Measurements from ENCODE around the gene APC2.

APC2 gene

GRCh38 chr19:1449467-1450442 is at the start of gene APC2:
TSS of gene APC2 (plus strand) at chr19:1450121. CDS start at chr19:1453002, 2,881 bp downstream.
- no peak for DNase-seq (ENCODE audit: low read depth, low spot score)

- no peak for DNase-seq (ENCODE audit: low read depth, low spot score)
Measured at GRCh38 chr19:1400281-1401137, 49.4 kb upstream of the APC2 start.

GRCh38 chr19:1401138-1401888 is 48.6 kb upstream of the APC2 start, which contains the start of gene GAMT:
TSS of gene GAMT (minus strand) at chr19:1401542. CDS start at chr19:1401476, 66 bp downstream.
- DNase-seq (ENCODE audit: low read depth, low spot score) = no peak

- no peak for DNase-seq (ENCODE audit: low read depth, low spot score)
Measured at GRCh38 chr19:1401889-1402217, 48.1 kb upstream of the APC2 start.

- DNase-seq (ENCODE audit: low read depth, low spot score) = no peak
Measured at GRCh38 chr19:1402411-1403070, 47.4 kb upstream of the APC2 start.

- peak; percentile 99 for DNase-seq (ENCODE audit: low read depth, low spot score)
Measured at GRCh38 chr19:1406774-1407527, 43.0 kb upstream of the APC2 start.

- peak; percentile 27 for DNase-seq (ENCODE audit: low read depth, low spot score)
Measured at GRCh38 chr19:1407528-1408299, 42.2 kb upstream of the APC2 start, which contains the start of gene DAZAP1. TSS of gene DAZAP1 (plus strand) at chr19:1407586. CDS start at chr19:1407774, 188 bp downstream.

- DNase-seq (ENCODE audit: low read depth, low spot score) = peak; percentile 40
Measured at GRCh38 chr19:1408300-1409203, 41.4 kb upstream of the APC2 start.

- DNase-seq (ENCODE audit: low read depth, low spot score) = no peak
Measured at GRCh38 chr19:1409204-1410005, 40.5 kb upstream of the APC2 start.

- DNase-seq (ENCODE audit: low read depth, low spot score) = no peak
Measured at GRCh38 chr19:1410136-1410786, 39.7 kb upstream of the APC2 start.

- no peak for DNase-seq (ENCODE audit: low read depth, low spot score)
Measured at GRCh38 chr19:1410789-1411188, 39.1 kb upstream of the APC2 start.

GRCh38 chr19:1411255-1412191 is 38.4 kb upstream of the APC2 start:
- no peak for DNase-seq (ENCODE audit: low read depth, low spot score)

- DNase-seq (ENCODE audit: low read depth, low spot score) = no peak
Measured at GRCh38 chr19:1412323-1412923, 37.5 kb upstream of the APC2 start.

GRCh38 chr19:1412995-1413800 is 36.7 kb upstream of the APC2 start:
- DNase-seq (ENCODE audit: low read depth, low spot score) = no peak

Data from activated CD4-positive, CD25-positive, alpha-beta regulatory T cell treated with anti-CD3 and anti-CD28 coated beads, Interleukin-2, amount 50 U/mL, for 16 hours (primary cell).